HEK293T (cell line): Measurements from ENCODE around the gene DCAF5.

ENCODE experiments used
- ARNT ChIP-seq: fragments of 450-650 bp; IDR thresholded peaks from 2 replicates; pipeline ENCODE4 v1.6.1; 2017; ENCODE audit warnings: mild to moderate bottlenecking
- BHLHE40 ChIP-seq: fragments of 450-650 bp; IDR thresholded peaks from 2 replicates; pipeline ENCODE4 v1.6.1; 2016; ENCODE audit warnings: mild to moderate bottlenecking, moderate library complexity, borderline replicate concordance
- ELF4 ChIP-seq: fragments of 450-650 bp; IDR thresholded peaks from 2 replicates; pipeline ENCODE4 v1.6.1; 2017; ENCODE audit warnings: antibody characterized with exemption
- FOXA1 ChIP-seq: fragments of 450-650 bp; IDR thresholded peaks from 2 replicates; pipeline ENCODE4 v1.6.1; 2016; ENCODE audit warnings: mild to moderate bottlenecking
- FOXK2 ChIP-seq: fragments of 450-650 bp; IDR thresholded peaks from 2 replicates; pipeline ENCODE4 v1.6.1; 2016; ENCODE audit warnings: mild to moderate bottlenecking
- FOXM1 ChIP-seq: fragments of 450-650 bp; IDR thresholded peaks from 2 replicates; pipeline ENCODE4 v1.6.1; 2017; ENCODE audit warnings: mild to moderate bottlenecking, borderline replicate concordance
- HDGF ChIP-seq: fragments of 450-650 bp; IDR thresholded peaks from 2 replicates; pipeline ENCODE4 v1.6.1; 2017; ENCODE audit warnings: antibody characterized with exemption, borderline replicate concordance
- LEF1 ChIP-seq: fragments of 450-650 bp; IDR thresholded peaks from 2 replicates; pipeline ENCODE4 v1.6.1; 2017; ENCODE audit warnings: mild to moderate bottlenecking, borderline replicate concordance
- NFRKB ChIP-seq: fragments of 450-650 bp; IDR thresholded peaks from 2 replicates; pipeline ENCODE4 v1.6.1; 2016; ENCODE audit warnings: mild to moderate bottlenecking, moderate library complexity
- SUZ12 ChIP-seq: fragments of 450-650 bp; IDR thresholded peaks from 2 replicates; pipeline ENCODE4 v1.6.1; 2016; ENCODE audit warnings: mild to moderate bottlenecking
- TARDBP ChIP-seq: fragments of 450-650 bp; IDR thresholded peaks from 2 replicates; pipeline ENCODE4 v1.6.1; 2016

- TF ChIP-seq SUZ12 (no peak), HDGF (no peak), BHLHE40 (no peak), FOXK2 (no peak), ELF4 (no peak), FOXA1 (no peak), NFRKB (no peak), LEF1 (no peak), ARNT (no peak), FOXM1 (no peak), TARDBP (no peak)
These were observed 88.3 kb downstream of the DCAF5 start for GRCh38 chr14:69064596-69064995.
